Right renal pelvis (tissue), 4 donors: ENCODE data around the gene AKT3. TPM values are rescaled to one million over a fixed set of nuclear protein-coding genes. Genes with fewer than 3 reads are reported as not detected.

ENCODE experiments used
- DNase-seq, 4 donors: peaks; one replicate each; pipeline ENCODE4 v3.0.0-alpha.2; 2013; ENCODE audit warnings: low read depth in 4 of 4, low spot score in 3 of 4, missing footprints in 1 of 4
- polyA plus RNA-seq, 4 donors: library from polyadenylated mRNA; unstranded; fragments of 120-200 nt; gene quantifications; one replicate each; pipeline ENCODE4 v1.2.1, GENCODE V29; 2013; ENCODE audit not compliant: insufficient read length in 4 of 4

AKT3 gene
- polyA plus RNA-seq, 4 donors = 22.6 to 38.2 (median 37.1) TPM

GRCh38 chr1:243529512-243529911, 320.5 kb downstream of the AKT3 start:
- no peak for DNase-seq

- no peak for DNase-seq
Measured at GRCh38 chr1:243528459-243529121, 321.5 kb downstream of the AKT3 start.

- no peak for DNase-seq
Measured at GRCh38 chr1:243526180-243526579, 323.9 kb downstream of the AKT3 start.

- no peak for DNase-seq
Measured at GRCh38 chr1:243525085-243525487, 325.0 kb downstream of the AKT3 start.

GRCh38 chr1:243523766-243524165, 326.3 kb downstream of the AKT3 start:
- no peak for DNase-seq

- no peak for DNase-seq
Measured at GRCh38 chr1:243520831-243521230, 329.2 kb downstream of the AKT3 start.

GRCh38 chr1:243514927-243515326, 335.1 kb downstream of the AKT3 start:
- DNase-seq = no peak

- DNase-seq = no peak
Measured at GRCh38 chr1:243513726-243514491, 336.1 kb downstream of the AKT3 start.

- no peak for DNase-seq
Measured at GRCh38 chr1:243510928-243511327, 339.1 kb downstream of the AKT3 start.

- no peak for DNase-seq
Measured at GRCh38 chr1:243508943-243509342, 341.1 kb downstream of the AKT3 start.

- DNase-seq = no peak
Measured at GRCh38 chr1:243508303-243508713, 341.7 kb downstream of the AKT3 start.

- no peak for DNase-seq
Measured at GRCh38 chr1:243507672-243508302, 342.3 kb downstream of the AKT3 start.

- DNase-seq = no peak
Measured at GRCh38 chr1:243507001-243507671, 342.9 kb downstream of the AKT3 start.

GRCh38 chr1:243505986-243506689, 343.9 kb downstream of the AKT3 start:
- no peak for DNase-seq

GRCh38 chr1:243503155-243503554, 346.9 kb downstream of the AKT3 start:
- no peak for DNase-seq

GRCh38 chr1:243501002-243501401, 349.0 kb downstream of the AKT3 start:
- DNase-seq = no peak

GRCh38 chr1:243500512-243500911, 349.5 kb downstream of the AKT3 start:
- no peak for DNase-seq

- no peak for DNase-seq
Measured at GRCh38 chr1:243499711-243500110, 350.3 kb downstream of the AKT3 start.

GRCh38 chr1:243499248-243499647, 350.8 kb downstream of the AKT3 start:
- no peak for DNase-seq

- DNase-seq = no peak
Measured at GRCh38 chr1:243497939-243498681, 351.9 kb downstream of the AKT3 start.
